MM.1S (cell line): ENCODE data around the gene MYOG.

Source experiments
- DNase-seq: peaks from one replicate; pipeline ENCODE4 v3.0.0-alpha.2; 2015
- H2AFZ ChIP-seq: fragments of 300-600 bp; sonication (generic); 2 replicates; pipeline ENCODE4 v1.6.0; 2016; ENCODE audit warnings: antibody characterized with exemption, low read length
- H3F3A ChIP-seq: fragments of 300-600 bp; sonication (generic); 2 replicates; pipeline ENCODE4 v1.6.1; 2016; ENCODE audit warnings: mild to moderate bottlenecking, antibody characterized with exemption, low read length, moderate library complexity, mixed read lengths; ENCODE audit not compliant: insufficient read depth
- H3K27ac ChIP-seq: fragments of 300-600 bp; sonication (generic); 2 replicates; pipeline ENCODE4 v1.5.1; 2016; ENCODE audit warnings: mild to moderate bottlenecking, low read length
- H3K27me3 ChIP-seq: fragments of 300-600 bp; sonication (generic); replicated peaks from 2 replicates; pipeline ENCODE4 v1.6.0; 2016; ENCODE audit warnings: low read length; ENCODE audit not compliant: insufficient read depth
- H3K36me3 ChIP-seq: fragments of 300-600 bp; sonication (generic); replicated peaks from 2 replicates; pipeline ENCODE4 v1.6.1; 2016; ENCODE audit warnings: mild to moderate bottlenecking, low read length, mixed read lengths; ENCODE audit not compliant: insufficient read depth
- H3K4me1 ChIP-seq: fragments of 300-600 bp; sonication (generic); 2 replicates; pipeline ENCODE4 v1.6.1; 2016; ENCODE audit warnings: low read length, mixed read lengths
- H3K4me2 ChIP-seq: fragments of 300-600 bp; sonication (generic); 2 replicates; pipeline ENCODE4 v1.6.0; 2016; ENCODE audit warnings: low read depth, low read length
- H3K4me3 ChIP-seq: fragments of 300-600 bp; sonication (generic); 2 replicates; pipeline ENCODE4 v1.5.1; 2016; ENCODE audit warnings: low read length, mixed read lengths
- H3K79me2 ChIP-seq: fragments of 300-600 bp; sonication (generic); 2 replicates; pipeline ENCODE4 v1.6.1; 2016; ENCODE audit warnings: mixed run types, low read length, mixed read lengths
- H3K9ac ChIP-seq: fragments of 300-600 bp; sonication (generic); 2 replicates; pipeline ENCODE4 v1.6.1; 2016; ENCODE audit warnings: low read length, mixed read lengths
- H3K9me2 ChIP-seq: fragments of 300-600 bp; sonication (generic); replicated peaks from 2 replicates; pipeline ENCODE4 v1.6.1; 2016; ENCODE audit warnings: mild to moderate bottlenecking, low read length, mixed read lengths; ENCODE audit not compliant: insufficient read depth
- H3K9me3 ChIP-seq: fragments of 300-600 bp; sonication (generic); replicated peaks from 2 replicates; pipeline ENCODE4 v1.6.1; 2016; ENCODE audit warnings: mild to moderate bottlenecking, low read length, mixed read lengths; ENCODE audit not compliant: insufficient read depth
- H4K20me1 ChIP-seq: fragments of 300-600 bp; sonication (generic); 2 replicates; pipeline ENCODE4 v1.6.1; 2016; ENCODE audit warnings: mild to moderate bottlenecking, low read length, moderate library complexity, mixed read lengths; ENCODE audit not compliant: insufficient read depth
- CTCF ChIP-seq: fragments of 300-600 bp; sonication (generic); IDR thresholded peaks from 2 replicates; pipeline ENCODE4 v1.5.1; 2016; ENCODE audit warnings: antibody characterized with exemption, low read length, mixed read lengths
- EZH2 ChIP-seq: fragments of 300-600 bp; sonication (generic); optimal IDR thresholded peaks from 2 replicates; pipeline ENCODE3; 2017; ENCODE audit warnings: low read depth, mild to moderate bottlenecking, antibody characterized with exemption, low read length, mixed read lengths
- EZH2phosphoT487 ChIP-seq: fragments of 300-600 bp; sonication (generic); IDR thresholded peaks from 2 replicates; pipeline ENCODE4 v1.6.1; 2018; ENCODE audit warnings: antibody characterized with exemption, low read length

The MYOG gene

GRCh38 chr1:203098445-203098844 is 12.6 kb upstream of the MYOG start:
- Histone ChIP-seq H3K9me3 (no peaks in the 10 kb centered on the region), H3K4me1 (peaks cover 4% of the 10 kb centered on the region; the same call in 1 of the 2 replicates), H3K27ac (no peak overlapping the region), H3K4me2 (no peak overlapping the region), H4K20me1 (no peaks in the 10 kb centered on the region), H3K36me3 (no peaks in the 10 kb centered on the region), H3K9me2 (no peaks in the 10 kb centered on the region), H3K4me3 (no peak overlapping the region), H2AFZ (no peak overlapping the region), H3K27me3 (no peaks in the 10 kb centered on the region), H3K9ac (no peak overlapping the region), H3K79me2 (no peaks in the 10 kb centered on the region), H3F3A (no peaks in the 10 kb centered on the region)
- TF ChIP-seq CTCF, result no peak
- TF ChIP-seq EZH2, result no peak
- no peak for TF ChIP-seq EZH2phosphoT487
- no peak for DNase-seq

- Histone ChIP-seq H3K27ac (no peak overlapping the region), H3K9ac (no peak overlapping the region), H3K4me3 (no peak overlapping the region), H3F3A (no peaks in the 10 kb centered on the region), H4K20me1 (no peaks in the 10 kb centered on the region), H3K79me2 (no peaks in the 10 kb centered on the region), H3K27me3 (no peaks in the 10 kb centered on the region), H3K4me2 (no peak overlapping the region), H3K9me2 (no peaks in the 10 kb centered on the region), H3K36me3 (no peaks in the 10 kb centered on the region), H3K4me1 (no peaks in the 10 kb centered on the region), H3K9me3 (no peaks in the 10 kb centered on the region), H2AFZ (no peak overlapping the region)
- no peak for DNase-seq
- TF ChIP-seq CTCF (no peak), EZH2phosphoT487 (no peak), EZH2 (no peak)
These were observed 11.2 kb upstream of the MYOG start for GRCh38 chr1:203097001-203097400.

GRCh38 chr1:203096566-203096965 is 10.8 kb upstream of the MYOG start:
- H3K79me2 ChIP-seq, result no peaks in the 10 kb centered on the region
- H3K4me3 ChIP-seq, result no peak overlapping the region
- no peak overlapping the region for H3K4me2 ChIP-seq
- H4K20me1 ChIP-seq, result no peaks in the 10 kb centered on the region
- no peaks in the 10 kb centered on the region for H3K9me3 ChIP-seq
- H3K9ac ChIP-seq, result no peak overlapping the region
- H3K4me1 ChIP-seq, result no peaks in the 10 kb centered on the region
- no peak overlapping the region for H2AFZ ChIP-seq
- H3K27ac ChIP-seq, result no peak overlapping the region
- TF ChIP-seq EZH2phosphoT487 (no peak), EZH2 (no peak), CTCF (no peak)
- no peaks in the 10 kb centered on the region for H3K9me2 ChIP-seq
- no peaks in the 10 kb centered on the region for H3F3A ChIP-seq
- H3K27me3 ChIP-seq, result no peaks in the 10 kb centered on the region
- no peak for DNase-seq
- no peaks in the 10 kb centered on the region for H3K36me3 ChIP-seq
